ENCODE results near the gene KIF12. TPM values are rescaled to one million over a fixed set of nuclear protein-coding genes. Genes with fewer than 3 reads are reported as not detected.

The KIF12 gene
- polyA plus RNA-seq, 1 donor (not counting 4 experiments of a cell fraction or from before 2014, with no cell fraction given): 1.5 TPM

- no peak for FAIRE-seq
- Histone ChIP-seq H3K4me2 (ENCODE audit: control insufficient read depth, extremely low read depth, insufficient read depth, low read depth, low read length) (no peak overlapping the region), H3K79me2 (ENCODE audit: control insufficient read depth, insufficient read depth, low read length) (no peaks in the 10 kb centered on the region), H3K36me3 (ENCODE audit: control insufficient read depth in 2 of 2, extremely low read depth in 1 of 2, insufficient read depth in 2 of 2, low read length in 2 of 2) (no peaks in the 10 kb centered on the region), H3K9ac (ENCODE audit: control insufficient read depth, extremely low read depth, insufficient read depth, low read length) (no peak overlapping the region), H3K9me3 (ENCODE audit: control insufficient read depth, low read depth, low read length) (no peaks in the 10 kb centered on the region), H4K20me1 (ENCODE audit: control insufficient read depth, extremely low read depth, insufficient read depth, low read length) (no peaks in the 10 kb centered on the region), H3K4me3 (ENCODE audit: control insufficient read depth in 2 of 3, extremely low read depth in 1 of 3, insufficient read depth in 2 of 3, low read depth in 1 of 3, low read length in 3 of 3) (no peak overlapping the region), H3K4me1 (ENCODE audit: control insufficient read depth, extremely low read depth, insufficient read depth, low read length) (no peaks in the 10 kb centered on the region), H2AFZ (ENCODE audit: control insufficient read depth, low read length) (no peak overlapping the region), H3K27me3 (ENCODE audit: control insufficient read depth, extremely low read depth, insufficient read depth, low read length) (peaks cover 35% of the 10 kb centered on the region), H3K27ac (ENCODE audit: control insufficient read depth, insufficient read depth, low read length) (no peak overlapping the region), H3K9me1 (ENCODE audit: control insufficient read depth, extremely low read depth, insufficient read depth, low read length) (no peaks in the 10 kb centered on the region)
- dilution Hi-C loops (cut with MboI; ENCODE audit: extremely low pct_ligation_motif_present, low sequenced_read_pairs): no loop called here
- TF ChIP-seq CTCF (optimal IDR thresholded peaks at IDR 0.05 in 1 of 3, IDR thresholded peaks at IDR 0.05 in 1 of 3, conservative IDR thresholded peaks at IDR 0.05 in 1 of 3; ENCODE audit: extremely low read depth in 1 of 3, insufficient read depth in 2 of 3, low read length in 3 of 3): no peak
- TF ChIP-seq EZH2 (IDR thresholded peaks at IDR 0.05; ENCODE audit: low read length): no peak
- no peak for DNase-seq (ENCODE audit: low read depth, low spot score)
Measured at GRCh38 chr9:114124666-114125475, 25.8 kb upstream of the KIF12 start.

GRCh38 chr9:114124138-114124537 lies 25.0 kb upstream of the KIF12 start:
- FAIRE-seq (no peak), DNase-seq (ENCODE audit: low read depth, low spot score) (no peak)
- Histone ChIP-seq H4K20me1 (ENCODE audit: control insufficient read depth, extremely low read depth, insufficient read depth, low read length) (no peaks in the 10 kb centered on the region), H3K9me1 (ENCODE audit: control insufficient read depth, extremely low read depth, insufficient read depth, low read length) (no peaks in the 10 kb centered on the region), H3K27me3 (ENCODE audit: control insufficient read depth, extremely low read depth, insufficient read depth, low read length) (peaks cover 33% of the 10 kb centered on the region), H3K79me2 (ENCODE audit: control insufficient read depth, insufficient read depth, low read length) (no peaks in the 10 kb centered on the region), H3K27ac (ENCODE audit: control insufficient read depth, insufficient read depth, low read length) (no peak overlapping the region), H3K4me1 (ENCODE audit: control insufficient read depth, extremely low read depth, insufficient read depth, low read length) (no peaks in the 10 kb centered on the region), H3K4me3 (ENCODE audit: control insufficient read depth in 2 of 3, extremely low read depth in 1 of 3, insufficient read depth in 2 of 3, low read depth in 1 of 3, low read length in 3 of 3) (no peak overlapping the region), H3K36me3 (ENCODE audit: control insufficient read depth in 2 of 2, extremely low read depth in 1 of 2, insufficient read depth in 2 of 2, low read length in 2 of 2) (no peaks in the 10 kb centered on the region), H2AFZ (ENCODE audit: control insufficient read depth, low read length) (no peak overlapping the region), H3K4me2 (ENCODE audit: control insufficient read depth, extremely low read depth, insufficient read depth, low read depth, low read length) (no peak overlapping the region), H3K9ac (ENCODE audit: control insufficient read depth, extremely low read depth, insufficient read depth, low read length) (no peak overlapping the region), H3K9me3 (ENCODE audit: control insufficient read depth, low read depth, low read length) (no peaks in the 10 kb centered on the region)
- TF ChIP-seq CTCF (optimal IDR thresholded peaks at IDR 0.05 in 1 of 3, IDR thresholded peaks at IDR 0.05 in 1 of 3, conservative IDR thresholded peaks at IDR 0.05 in 1 of 3; ENCODE audit: extremely low read depth in 1 of 3, insufficient read depth in 2 of 3, low read length in 3 of 3): no peak
- TF ChIP-seq EZH2 (IDR thresholded peaks at IDR 0.05; ENCODE audit: low read length): no peak
- dilution Hi-C loops (cut with MboI; ENCODE audit: extremely low pct_ligation_motif_present, low sequenced_read_pairs): no loop called here

Data from keratinocyte (primary cell).